Measurements from ENCODE around the gene SNCAIP.
"Not testable (repeated sequence)": the region's sequence is repeated elsewhere in the genome, so short reads cannot be mapped to it uniquely, and the experiment has no call there.

SNCAIP gene

GRCh38 chr5:122362361-122362760 is 50.3 kb downstream of the SNCAIP start:
- no peak for DNase-seq

GRCh38 chr5:122363623-122364022 is 51.6 kb downstream of the SNCAIP start:
- DNase-seq: no peak

DNA sequence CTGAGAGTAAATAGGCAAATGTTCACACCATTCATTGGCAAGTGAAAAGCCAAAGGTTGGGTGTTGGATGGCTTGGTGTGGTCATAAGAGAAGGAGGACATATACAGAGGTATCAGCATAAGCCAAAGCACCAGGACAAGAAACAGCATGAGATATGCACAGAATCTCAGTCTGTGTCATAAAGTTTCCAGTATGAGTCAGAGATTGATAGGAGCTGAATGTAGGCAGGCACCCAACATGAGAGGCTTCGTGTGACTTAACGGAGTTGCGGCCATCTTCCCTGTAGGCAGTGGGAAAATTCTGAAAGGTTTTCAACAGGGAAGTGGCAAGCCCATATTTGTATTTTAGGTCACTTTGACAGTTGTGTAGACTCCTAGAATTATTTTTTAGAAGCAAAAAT is 54.5 kb downstream of the SNCAIP start:
- no peak for DNase-seq

DNA sequence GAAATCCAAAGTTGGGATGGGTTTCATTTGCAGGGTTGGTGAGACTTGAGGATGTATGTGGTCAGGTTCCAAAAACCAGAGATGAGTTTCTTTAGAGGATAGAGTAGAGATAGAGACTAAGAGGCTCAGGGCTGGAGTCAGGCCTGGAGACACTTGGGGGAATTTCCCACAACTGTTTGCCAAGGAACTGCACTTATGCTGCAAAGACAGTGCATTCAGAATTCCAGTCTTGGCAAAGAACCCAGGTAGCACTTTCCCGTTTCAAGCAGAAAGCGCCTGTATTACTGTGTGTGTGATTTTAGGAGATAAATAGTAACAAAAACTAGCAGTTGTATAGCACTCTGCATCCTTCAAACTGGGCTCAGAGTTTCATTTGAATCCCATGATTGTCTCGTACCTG is 55.4 kb downstream of the SNCAIP start:
- no peak for DNase-seq

DNA sequence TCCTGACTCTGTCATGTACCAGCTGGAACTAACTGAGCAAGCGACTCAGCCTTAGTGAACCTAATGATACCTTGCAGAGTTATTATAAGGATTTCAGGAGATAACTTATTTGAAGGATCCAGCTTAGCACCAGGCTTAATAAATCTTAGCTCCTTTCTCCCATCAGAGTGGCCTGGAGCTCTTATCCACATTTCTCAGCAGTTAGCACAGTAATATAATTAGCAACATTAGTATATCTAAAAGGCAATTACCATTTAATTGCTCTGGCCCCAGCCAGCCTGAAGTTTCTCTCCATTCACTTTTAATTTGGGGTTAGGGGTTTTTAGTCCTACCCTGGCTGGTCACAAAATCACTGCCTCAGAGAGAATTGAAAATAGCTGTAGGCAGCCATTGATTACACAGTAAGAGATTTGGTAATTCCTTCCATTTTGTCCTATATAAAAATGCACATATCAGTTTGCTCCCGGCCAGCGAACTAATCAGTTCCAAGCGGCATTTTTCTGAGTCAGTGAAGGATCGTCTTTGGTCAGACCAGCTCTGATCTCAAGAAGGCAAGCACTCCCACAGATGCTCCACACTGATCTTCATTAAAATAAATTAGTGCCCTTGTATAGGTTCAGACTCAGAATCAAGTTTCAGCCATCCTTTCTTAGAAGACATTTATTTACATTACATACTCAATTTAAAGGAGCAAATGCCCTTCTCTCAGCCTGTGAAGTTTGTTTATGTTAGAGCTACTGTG is 56.6 kb downstream of the SNCAIP start:
- no peak for DNase-seq

- DNase-seq: no peak
These were observed 57.3 kb downstream of the SNCAIP start for GRCh38 chr5:122369253-122369815.

GRCh38 chr5:122371511-122372151 is 59.6 kb downstream of the SNCAIP start:
- no peak for DNase-seq

GRCh38 chr5:122374110-122374509 is 62.1 kb downstream of the SNCAIP start:
- no peak for DNase-seq

- no peak for DNase-seq
These were observed 63.8 kb downstream of the SNCAIP start for GRCh38 chr5:122375801-122376200.

GRCh38 chr5:122376250-122376649 is 64.2 kb downstream of the SNCAIP start:
- DNase-seq: no peak

GRCh38 chr5:122377026-122377425 is 65.0 kb downstream of the SNCAIP start:
- no peak for DNase-seq

- not testable (repeated sequence) for DNase-seq
These were observed 70.9 kb downstream of the SNCAIP start for GRCh38 chr5:122382938-122383337.

DNA sequence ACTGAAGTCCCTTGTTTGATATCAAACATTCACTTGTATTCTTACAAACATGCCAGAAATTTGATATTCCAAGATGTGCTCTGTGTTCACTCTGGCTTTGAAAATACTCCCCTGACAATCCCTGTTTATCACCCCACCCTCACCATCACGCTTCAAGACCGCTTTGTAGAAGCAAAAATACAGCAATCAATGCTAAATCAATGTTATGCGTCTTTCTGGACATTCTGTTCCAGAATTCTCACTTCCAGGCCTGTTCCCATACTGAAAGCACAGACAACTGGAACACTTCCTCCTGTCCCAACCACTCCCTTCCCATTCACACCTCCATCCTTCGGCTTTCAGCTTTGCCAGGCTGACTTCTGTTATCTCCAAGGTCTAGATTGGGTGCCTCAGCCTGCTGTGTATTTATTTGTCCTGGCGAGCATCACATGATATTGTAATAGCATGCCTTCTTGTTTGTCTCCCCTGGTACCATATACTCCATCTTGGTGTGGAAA is 72.8 kb downstream of the SNCAIP start:
- DNase-seq: no peak

- DNase-seq: no peak
These were observed 73.2 kb downstream of the SNCAIP start for GRCh38 chr5:122385286-122385685.

DNA sequence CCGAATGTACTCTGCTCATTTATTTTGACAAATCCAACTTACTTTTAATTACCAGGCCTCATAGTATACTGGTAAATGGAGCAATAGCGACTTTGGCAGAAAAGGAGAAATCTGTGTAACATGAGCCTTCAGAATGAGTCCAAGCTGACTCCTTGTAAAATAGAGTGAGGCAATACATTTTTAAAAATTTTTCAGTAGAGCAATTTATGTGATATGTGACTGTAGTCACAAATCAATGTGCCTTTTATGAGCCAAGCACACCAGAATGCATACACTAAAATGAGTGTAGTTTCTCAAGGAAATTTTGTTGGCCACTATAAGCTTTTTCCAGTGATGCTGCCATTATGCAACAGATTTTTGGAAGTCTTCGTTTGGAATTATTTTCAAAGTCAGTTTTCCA is 73.8 kb downstream of the SNCAIP start:
- DNase-seq: peak; percentile 28

- DNase-seq: no peak
These were observed 78.1 kb downstream of the SNCAIP start for GRCh38 chr5:122390154-122390553.

GRCh38 chr5:122390694-122391093 is 78.7 kb downstream of the SNCAIP start:
- no peak for DNase-seq

DNA sequence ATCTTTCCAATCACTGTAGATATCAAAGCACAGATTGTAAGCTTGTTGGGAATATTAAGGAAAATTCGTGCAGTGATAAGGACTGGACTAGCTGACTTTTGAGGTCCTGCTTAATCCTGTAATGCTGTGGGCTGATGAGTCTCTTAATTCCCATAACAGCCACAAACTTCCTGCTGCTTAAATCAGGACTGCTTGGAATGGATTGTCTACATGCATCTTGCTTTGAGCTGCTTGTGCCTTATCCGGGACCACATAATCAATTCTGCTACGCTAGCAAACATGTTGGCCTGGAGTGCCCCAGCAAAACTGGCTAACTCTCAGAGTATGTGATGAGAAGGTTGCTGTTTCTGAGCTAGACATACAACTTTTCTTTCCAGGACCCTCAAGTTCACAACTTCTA is 79.6 kb downstream of the SNCAIP start:
- DNase-seq: no peak

DNA sequence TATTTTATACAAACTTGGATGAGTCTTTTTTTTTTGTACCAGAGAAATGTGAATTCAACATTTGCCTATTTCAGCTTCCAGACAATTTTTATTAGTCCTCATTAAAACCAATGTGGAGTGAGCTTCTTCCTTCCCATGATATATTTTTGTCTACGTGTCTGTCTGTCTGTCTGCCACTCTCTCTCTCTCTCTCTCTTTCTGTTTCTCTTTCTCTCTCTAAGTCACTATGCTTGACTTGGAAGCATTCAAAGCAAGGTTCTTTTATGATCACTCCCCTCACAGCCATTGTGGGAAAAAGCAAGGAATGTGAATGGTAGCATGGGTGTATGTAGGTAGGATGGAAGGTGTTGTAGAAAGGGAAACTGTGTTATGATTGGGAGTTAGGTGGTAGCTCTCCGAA is 80.2 kb downstream of the SNCAIP start:
- DNase-seq: no peak

- peak; percentile 42 for DNase-seq
These were observed 80.8 kb downstream of the SNCAIP start for GRCh38 chr5:122392824-122393223.

GRCh38 chr5:122394284-122394930 is 82.4 kb downstream of the SNCAIP start:
- no peak for DNase-seq

- DNase-seq: no peak
These were observed 86.0 kb downstream of the SNCAIP start for GRCh38 chr5:122398016-122398415.

DNA sequence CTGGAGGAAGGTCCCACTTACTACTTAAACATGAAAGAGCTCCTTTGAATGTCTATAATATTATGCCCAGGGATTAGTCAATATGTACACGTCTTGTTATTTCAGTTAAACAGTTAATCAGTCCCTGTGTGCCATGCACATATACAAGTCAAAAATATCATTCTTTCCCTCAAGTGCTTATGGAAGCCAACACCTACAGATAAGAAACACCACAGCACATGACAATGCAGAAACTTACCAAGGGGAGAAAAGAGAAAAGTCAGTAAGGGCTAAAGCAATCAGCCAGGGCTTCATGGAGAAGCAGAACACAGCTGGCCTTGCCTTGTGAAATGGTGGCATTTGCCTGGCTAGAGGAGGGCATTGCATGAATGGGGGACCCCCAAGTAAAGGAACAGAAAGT is 88.3 kb downstream of the SNCAIP start:
- DNase-seq: no peak
